ENCODE data around the gene ITGB7. TPM values are rescaled to one million over a fixed set of nuclear protein-coding genes. Genes with fewer than 3 reads are reported as not detected.

The ITGB7 gene
- total RNA-seq, 1 donor: 1.1 TPM

GRCh38 chr12:53217051-53217930 lies 10.2 kb upstream of the ITGB7 start:
- peak overlapping the region; percentile 89 for H3K4me3 ChIP-seq (ENCODE audit: insufficient read depth, low read length)
- H2AFZ ChIP-seq (ENCODE audit: low read length): peak overlapping the region; percentile 60
- TF ChIP-seq CTCF (IDR thresholded peaks at IDR 0.05; ENCODE audit: extremely low read depth, low read depth, low read length): no peak
- H3K9me3 ChIP-seq (ENCODE audit: low read depth, low read length): no peaks in the 10 kb centered on the region
- peak overlapping the region; percentile 83 for H3K27ac ChIP-seq (ENCODE audit: low read depth, low read length)
- peak overlapping the region; percentile 99 for H3K4me2 ChIP-seq (ENCODE audit: insufficient read depth, low read length)
- H3K27me3 ChIP-seq (ENCODE audit: insufficient read depth, low read length): no peaks in the 10 kb centered on the region
- peaks cover 56% of the 10 kb centered on the region for H3K79me2 ChIP-seq (ENCODE audit: insufficient read depth, low read length)
- DNase-seq (ENCODE audit: insufficient read length, low spot score, missing footprints): peak; percentile 93
- peaks cover 45% of the 10 kb centered on the region for H3K4me1 ChIP-seq (ENCODE audit: insufficient read depth, low read length)
- H4K20me1 ChIP-seq (ENCODE audit: insufficient read depth, low read length): peaks cover 5% of the 10 kb centered on the region
- peaks cover 31% of the 10 kb centered on the region for H3K36me3 ChIP-seq (ENCODE audit: insufficient read depth, low read length)

GRCh38 chr12:53215497-53215896 lies 8.4 kb upstream of the ITGB7 start:
- no peak overlapping the region for H3K4me2 ChIP-seq (ENCODE audit: insufficient read depth, low read length)
- no peak for TF ChIP-seq CTCF (IDR thresholded peaks at IDR 0.05; ENCODE audit: extremely low read depth, low read depth, low read length)

GRCh38 chr12:53214687-53215455 lies 7.8 kb upstream of the ITGB7 start:
- H3K36me3 ChIP-seq (ENCODE audit: insufficient read depth, low read length): peaks cover 55% of the 10 kb centered on the region
- peaks cover 5% of the 10 kb centered on the region for H4K20me1 ChIP-seq (ENCODE audit: insufficient read depth, low read length)
- H3K9me3 ChIP-seq (ENCODE audit: low read depth, low read length): no peaks in the 10 kb centered on the region
- peak; percentile 77 for DNase-seq (ENCODE audit: insufficient read length, low spot score, missing footprints)
- no peak for TF ChIP-seq CTCF (IDR thresholded peaks at IDR 0.05; ENCODE audit: extremely low read depth, low read depth, low read length)
- H3K27ac ChIP-seq (ENCODE audit: low read depth, low read length): no peak overlapping the region
- H3K4me2 ChIP-seq (ENCODE audit: insufficient read depth, low read length): no peak overlapping the region
- H3K27me3 ChIP-seq (ENCODE audit: insufficient read depth, low read length): no peaks in the 10 kb centered on the region
- H2AFZ ChIP-seq (ENCODE audit: low read length): no peak overlapping the region
- H3K79me2 ChIP-seq (ENCODE audit: insufficient read depth, low read length): peaks cover 56% of the 10 kb centered on the region
- peaks cover 33% of the 10 kb centered on the region for H3K4me1 ChIP-seq (ENCODE audit: insufficient read depth, low read length)
- H3K4me3 ChIP-seq (ENCODE audit: insufficient read depth, low read length): no peak overlapping the region

More at GRCh38 chr12:53215497-53215896, 8.4 kb upstream of the ITGB7 start:
- H3K27me3 ChIP-seq (ENCODE audit: insufficient read depth, low read length): no peaks in the 10 kb centered on the region
- H3K27ac ChIP-seq (ENCODE audit: low read depth, low read length): no peak overlapping the region
- peaks cover 5% of the 10 kb centered on the region for H4K20me1 ChIP-seq (ENCODE audit: insufficient read depth, low read length)
- no peaks in the 10 kb centered on the region for H3K9me3 ChIP-seq (ENCODE audit: low read depth, low read length)
- peaks cover 56% of the 10 kb centered on the region for H3K79me2 ChIP-seq (ENCODE audit: insufficient read depth, low read length)
- H2AFZ ChIP-seq (ENCODE audit: low read length): no peak overlapping the region
- peaks cover 35% of the 10 kb centered on the region for H3K4me1 ChIP-seq (ENCODE audit: insufficient read depth, low read length)
- DNase-seq (ENCODE audit: insufficient read length, low spot score, missing footprints): peak; percentile 27
- H3K4me3 ChIP-seq (ENCODE audit: insufficient read depth, low read length): no peak overlapping the region
- H3K36me3 ChIP-seq (ENCODE audit: insufficient read depth, low read length): peaks cover 49% of the 10 kb centered on the region

GRCh38 chr12:53214221-53214620 lies 7.2 kb upstream of the ITGB7 start:
- peak; percentile 35 for DNase-seq (ENCODE audit: insufficient read length, low spot score, missing footprints)
- Histone ChIP-seq H3K4me3 (ENCODE audit: insufficient read depth, low read length) (no peak overlapping the region), H3K4me1 (ENCODE audit: insufficient read depth, low read length) (peaks cover 33% of the 10 kb centered on the region), H3K79me2 (ENCODE audit: insufficient read depth, low read length) (peaks cover 49% of the 10 kb centered on the region), H3K9me3 (ENCODE audit: low read depth, low read length) (no peaks in the 10 kb centered on the region), H3K4me2 (ENCODE audit: insufficient read depth, low read length) (no peak overlapping the region), H3K27me3 (ENCODE audit: insufficient read depth, low read length) (no peaks in the 10 kb centered on the region), H3K36me3 (ENCODE audit: insufficient read depth, low read length) (peaks cover 57% of the 10 kb centered on the region), H3K27ac (ENCODE audit: low read depth, low read length) (no peak overlapping the region), H2AFZ (ENCODE audit: low read length) (no peak overlapping the region), H4K20me1 (ENCODE audit: insufficient read depth, low read length) (peaks cover 5% of the 10 kb centered on the region)
- TF ChIP-seq CTCF (IDR thresholded peaks at IDR 0.05; ENCODE audit: extremely low read depth, low read depth, low read length): no peak

All from osteoblast (primary cell).